GM19043 (cell line): ENCODE data around the gene IFNK.

Source experiments
- ATAC-seq: cut with Tn5 transposase; IDR thresholded peaks from one replicate; pipeline ENCODE4 v1.9.1; 2021; ENCODE audit warnings: low read depth; ENCODE audit not compliant: unreplicated experiment

Gene IFNK

DNA sequence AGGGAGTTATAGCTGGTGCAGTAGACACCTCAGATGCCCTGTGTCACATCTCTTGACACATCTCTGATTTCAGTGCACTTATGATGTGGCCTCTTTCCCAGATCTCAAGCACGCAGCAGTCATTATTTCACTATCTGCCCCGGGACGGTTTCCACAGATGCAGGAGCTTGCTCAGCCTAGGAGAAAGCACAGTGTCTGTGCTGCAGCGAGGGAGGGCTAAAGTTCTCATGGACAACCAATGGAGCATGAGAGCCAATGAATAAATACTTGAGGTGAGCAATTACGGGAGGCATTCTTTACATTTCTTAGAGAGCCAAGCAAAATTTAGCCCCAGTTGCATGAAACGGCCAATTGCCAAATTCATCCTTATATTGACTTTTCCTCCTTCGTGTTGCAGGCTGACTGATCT is 12.9 kb downstream of the IFNK start:
- ATAC-seq = no peak

DNA sequence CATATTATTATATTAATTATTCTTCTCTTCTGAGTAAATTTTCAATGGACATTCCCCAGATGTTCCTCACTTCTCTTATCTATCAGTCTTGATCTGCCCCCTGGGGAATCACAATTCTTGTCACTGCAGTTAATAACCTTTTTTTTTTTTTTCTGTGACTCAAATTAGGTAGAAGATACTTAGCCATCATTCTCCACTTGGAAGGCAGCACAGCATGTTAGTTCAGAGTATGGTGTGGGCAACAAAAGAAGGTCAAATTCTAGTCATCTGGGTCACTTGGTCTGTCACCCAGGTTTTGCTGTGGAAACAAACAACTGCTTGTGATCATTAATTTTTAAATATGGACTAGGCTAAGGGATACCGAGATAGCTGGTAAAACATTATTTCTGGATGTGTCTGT is 13.7 kb downstream of the IFNK start:
- ATAC-seq = no peak

DNA sequence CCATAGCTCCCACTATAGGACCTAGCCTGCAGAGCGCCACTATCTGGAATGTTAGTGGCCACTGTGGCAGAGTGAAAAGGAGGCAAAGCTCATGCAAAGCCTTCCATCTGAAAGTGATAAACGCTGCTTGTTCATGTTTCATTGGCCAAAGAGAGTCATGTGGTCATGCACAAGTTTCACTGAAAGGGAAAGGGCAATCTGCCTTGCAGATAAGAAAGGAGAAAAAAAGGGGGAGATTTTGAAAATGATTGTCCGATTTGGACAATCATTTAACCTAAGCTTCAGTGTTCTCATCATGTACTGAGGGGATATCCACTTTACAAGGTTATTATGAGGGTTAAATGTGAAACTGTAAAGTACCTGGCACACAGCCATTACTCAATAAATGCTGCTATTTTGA is 14.6 kb downstream of the IFNK start:
- ATAC-seq = no peak

DNA sequence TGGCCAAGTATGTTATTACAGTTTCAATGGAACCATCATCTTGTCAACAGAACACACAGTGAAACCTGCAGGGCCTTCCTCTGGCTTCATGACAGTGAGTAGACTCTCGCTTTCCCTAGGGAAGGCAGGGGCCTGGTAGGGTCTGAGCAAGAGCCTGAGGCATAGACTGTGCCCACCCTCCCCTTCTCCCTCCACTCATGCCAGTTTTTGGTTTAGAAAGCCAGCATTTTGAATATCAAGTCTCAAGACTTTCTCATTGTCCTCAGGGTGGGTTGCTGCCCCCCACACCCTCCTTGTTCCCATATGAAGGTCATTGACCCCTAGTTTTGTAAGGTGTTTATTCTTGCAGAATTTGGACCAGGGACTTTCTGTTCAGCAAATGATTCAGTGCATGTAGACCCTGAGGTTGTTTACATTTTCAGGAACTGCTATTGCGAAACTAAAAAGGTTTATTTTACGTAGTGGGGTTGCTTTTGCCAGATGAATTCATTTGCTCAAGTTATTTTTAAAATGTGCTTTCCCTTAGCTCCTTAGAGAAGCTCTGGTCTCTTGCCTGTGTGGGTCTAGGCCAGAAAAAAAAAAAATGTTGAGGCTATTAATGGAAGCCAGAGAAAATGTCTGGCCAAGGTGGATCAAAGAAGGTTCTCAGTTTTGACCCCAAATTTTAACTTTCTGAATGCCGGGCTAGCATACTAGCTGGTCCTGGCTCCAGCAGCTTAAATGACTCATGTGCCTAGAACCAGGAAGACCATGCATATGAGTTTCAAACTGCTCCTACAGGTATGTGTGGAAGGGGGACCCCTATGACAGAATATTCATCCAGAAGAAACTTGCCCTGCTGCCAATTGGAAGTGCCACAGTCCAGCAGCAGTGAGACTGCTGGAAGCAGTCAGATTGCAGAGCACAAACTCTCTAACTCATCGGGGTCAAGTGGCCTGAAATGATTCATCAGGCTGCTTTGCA is 15.7 kb downstream of the IFNK start:
- no peak for ATAC-seq

DNA sequence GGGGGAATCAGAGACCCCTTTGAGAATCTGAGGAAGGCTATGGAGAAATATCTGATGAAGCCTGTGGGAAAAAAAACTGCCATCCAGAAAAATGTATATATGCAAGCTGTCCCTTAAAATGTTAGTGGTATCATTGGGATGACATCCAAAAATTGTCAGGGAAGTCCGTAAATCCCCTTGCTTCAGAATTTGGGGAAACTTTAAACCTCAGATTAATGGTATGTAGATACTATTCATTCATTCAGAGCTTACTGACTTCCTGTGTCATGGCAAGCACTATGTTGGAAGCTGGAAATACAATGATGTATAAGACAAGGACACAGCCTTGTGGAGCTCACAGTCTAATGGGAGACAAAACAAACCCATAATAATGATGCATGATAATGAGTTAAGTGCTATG is 16.4 kb downstream of the IFNK start:
- no peak for ATAC-seq

DNA sequence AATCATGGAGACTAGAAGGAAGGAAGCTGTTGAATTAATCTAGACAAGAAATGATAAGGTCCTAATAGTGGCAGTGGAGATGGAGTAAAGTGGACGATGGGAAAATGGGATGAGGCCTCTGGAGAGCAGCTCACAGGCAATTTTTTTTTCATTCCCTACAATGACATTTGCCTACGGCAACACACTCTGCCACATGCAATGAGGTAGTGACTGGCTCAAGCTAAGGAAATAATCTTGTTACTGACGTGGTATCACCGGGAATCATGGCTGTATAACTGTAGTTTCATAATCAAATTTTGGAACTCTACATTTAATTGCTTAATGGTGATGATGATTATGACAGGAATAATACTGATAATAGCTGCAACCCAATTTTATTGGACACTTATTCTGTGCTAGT is 17.6 kb downstream of the IFNK start:
- ATAC-seq = no peak

DNA sequence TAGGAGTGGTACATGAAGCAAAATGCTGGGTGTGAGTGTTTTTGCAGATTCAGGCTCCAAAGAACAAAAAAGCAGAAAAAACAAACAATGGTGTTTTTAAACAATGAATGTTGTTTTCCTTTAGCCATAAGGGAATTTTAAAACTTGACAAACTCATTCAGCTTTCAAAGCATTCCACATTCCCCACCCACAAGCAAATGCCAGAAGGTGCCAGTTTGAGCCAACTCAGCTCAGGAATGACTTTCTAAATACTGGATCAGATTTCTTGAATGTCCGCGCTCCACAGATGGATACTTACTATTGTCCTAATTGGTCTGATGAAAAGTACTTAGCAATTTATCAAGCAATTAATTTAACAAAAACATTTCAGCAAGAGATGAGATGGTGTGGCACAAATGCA is 18.4 kb downstream of the IFNK start:
- no peak for ATAC-seq

DNA sequence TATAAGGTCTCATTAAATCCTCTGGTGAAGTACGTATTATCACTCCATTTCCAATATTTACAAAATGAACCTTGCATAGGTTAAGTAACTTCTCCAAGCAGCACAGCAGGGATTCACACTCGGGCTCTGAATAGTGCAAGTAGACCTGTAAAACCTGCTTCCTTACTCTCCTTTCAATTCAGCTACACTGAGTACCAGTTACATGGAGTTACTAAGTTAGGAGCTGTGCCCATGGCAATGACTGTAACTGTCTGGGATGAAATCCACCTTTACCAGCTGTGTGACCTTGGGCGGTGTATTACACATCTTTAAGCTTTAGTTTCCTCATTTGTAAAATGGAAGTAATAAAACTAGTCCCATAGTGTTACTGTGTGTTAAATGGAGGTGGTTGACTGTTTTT is 21.4 kb downstream of the IFNK start:
- no peak for ATAC-seq

DNA sequence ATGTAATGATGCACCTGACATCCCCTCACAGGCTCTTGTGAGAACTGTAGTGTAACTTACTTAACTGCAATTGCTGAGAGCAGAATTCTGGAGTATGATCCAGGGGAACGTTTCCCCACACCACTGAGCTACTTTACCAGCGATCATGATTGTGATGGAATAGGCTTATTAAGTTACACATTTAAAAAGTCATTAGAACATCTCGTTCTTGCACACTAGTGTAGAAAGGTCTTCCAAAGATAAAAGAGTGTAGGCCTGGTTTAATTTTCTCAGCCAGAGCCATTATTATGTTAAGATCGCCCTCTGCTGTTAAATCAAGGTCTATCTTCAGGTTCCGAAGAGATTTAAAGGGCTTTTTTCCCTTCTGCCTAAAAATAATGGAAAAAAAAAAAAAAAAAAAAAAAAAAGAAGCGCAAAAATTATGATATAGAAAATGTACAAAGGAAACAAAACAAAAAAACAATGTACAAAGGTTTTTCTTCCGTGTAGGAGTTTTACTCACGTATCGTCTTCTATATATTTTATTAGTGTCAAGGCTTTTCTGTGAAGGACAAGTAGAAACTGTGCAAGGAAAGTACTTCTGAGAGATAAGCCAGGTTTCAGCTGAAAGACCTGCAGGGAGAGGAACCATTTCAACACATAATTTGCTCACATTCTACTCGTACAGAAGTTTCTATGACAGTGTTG is 24.1 kb downstream of the IFNK start:
- ATAC-seq = no peak

DNA sequence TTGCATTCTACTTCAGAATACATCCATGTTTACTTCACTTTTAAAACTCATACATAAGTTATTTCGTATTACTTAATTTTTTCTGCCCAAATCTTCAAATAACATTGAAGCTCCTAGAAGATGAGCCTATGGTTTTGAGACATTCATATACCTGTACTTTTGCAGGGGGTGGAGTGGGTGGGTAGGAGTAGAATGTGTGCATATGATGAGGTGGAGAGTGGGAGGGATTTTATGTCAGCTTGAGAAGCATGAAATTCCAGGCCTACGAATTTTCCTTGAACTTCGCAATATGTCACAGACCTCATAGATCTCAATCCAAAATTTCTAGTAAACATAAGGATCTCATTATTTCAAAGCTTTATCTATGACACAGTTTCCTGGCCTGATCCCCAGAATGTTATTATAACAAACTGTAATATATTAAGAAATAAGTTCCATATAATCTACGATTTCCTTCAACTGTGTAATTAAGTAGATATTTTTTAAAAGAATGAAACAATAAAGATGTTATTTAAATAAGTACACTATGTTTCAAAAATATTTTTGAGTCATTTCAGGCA is 25.2 kb downstream of the IFNK start:
- ATAC-seq = no peak

DNA sequence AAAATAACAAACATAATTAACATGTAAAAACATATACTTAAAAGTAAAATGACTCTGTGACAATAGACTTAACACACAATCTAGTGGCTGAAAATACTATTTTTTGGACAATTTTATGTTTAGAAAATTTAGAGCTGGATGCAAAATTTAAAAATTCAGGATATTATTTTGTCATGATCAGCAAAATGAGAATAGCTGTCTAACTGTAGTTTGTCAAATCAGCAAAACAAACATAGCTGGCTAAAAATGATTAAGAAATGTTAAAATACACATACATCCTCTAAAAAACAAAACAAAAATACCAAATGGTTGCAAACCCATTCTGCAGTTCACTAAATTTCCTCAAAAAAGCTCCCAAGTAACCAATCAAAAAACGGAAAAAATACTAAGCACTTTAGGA is 30.6 kb downstream of the IFNK start:
- no peak for ATAC-seq

DNA sequence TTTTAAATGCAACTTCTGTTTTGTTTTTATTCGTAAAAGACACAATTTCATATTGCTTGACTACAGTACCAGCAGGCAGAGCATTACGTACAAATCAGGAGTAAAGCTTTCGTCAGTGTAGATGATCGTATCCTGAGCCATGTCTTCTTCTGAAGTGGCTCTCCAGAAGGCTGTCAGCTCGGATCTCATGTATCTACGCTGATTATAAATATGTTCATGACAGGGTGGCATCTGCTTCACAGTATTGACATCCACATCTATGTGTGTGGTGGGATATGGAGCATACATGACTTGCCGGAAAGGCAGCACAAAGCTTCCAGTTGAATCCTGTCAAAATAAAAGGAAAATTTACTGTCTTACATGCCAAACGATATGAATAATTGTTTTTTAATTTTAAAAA is 32.4 kb downstream of the IFNK start:
- no peak for ATAC-seq

DNA sequence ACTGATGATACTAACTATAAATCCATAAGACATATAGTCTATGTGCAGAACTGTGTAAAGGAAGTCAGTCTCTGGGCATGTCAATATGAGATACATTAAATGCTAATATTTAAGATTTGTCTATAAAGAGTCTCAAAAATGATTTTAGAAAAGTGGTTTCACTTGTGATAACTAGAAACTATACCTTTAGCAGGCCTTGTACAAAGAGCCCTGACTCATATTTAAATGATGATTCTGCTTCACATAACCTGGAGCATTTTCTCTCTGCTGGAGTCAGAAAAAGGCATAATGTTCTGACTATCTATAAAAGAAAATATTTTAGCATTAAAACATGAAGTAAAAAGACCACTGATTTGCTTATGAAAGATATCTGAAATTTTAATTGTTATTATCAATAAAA is 34.2 kb downstream of the IFNK start:
- no peak for ATAC-seq

DNA sequence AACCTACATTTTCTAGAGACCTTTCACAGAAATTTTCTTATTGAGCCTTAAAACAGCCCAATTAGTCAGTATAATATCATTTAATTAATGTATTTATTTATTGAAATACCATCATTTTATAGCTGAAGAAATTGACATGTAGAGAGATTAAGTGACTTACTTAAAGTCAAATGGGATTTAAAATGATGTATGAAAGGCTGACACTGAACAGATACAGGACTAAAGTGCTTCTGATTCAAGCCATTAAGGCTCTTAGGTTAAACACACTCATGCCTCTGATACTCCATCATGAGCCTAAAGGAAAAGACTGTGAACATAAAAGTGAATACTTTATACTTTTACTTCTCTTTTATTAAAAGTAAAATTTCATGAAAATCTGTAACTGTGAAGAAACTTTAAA is 36.4 kb downstream of the IFNK start:
- ATAC-seq = no peak

DNA sequence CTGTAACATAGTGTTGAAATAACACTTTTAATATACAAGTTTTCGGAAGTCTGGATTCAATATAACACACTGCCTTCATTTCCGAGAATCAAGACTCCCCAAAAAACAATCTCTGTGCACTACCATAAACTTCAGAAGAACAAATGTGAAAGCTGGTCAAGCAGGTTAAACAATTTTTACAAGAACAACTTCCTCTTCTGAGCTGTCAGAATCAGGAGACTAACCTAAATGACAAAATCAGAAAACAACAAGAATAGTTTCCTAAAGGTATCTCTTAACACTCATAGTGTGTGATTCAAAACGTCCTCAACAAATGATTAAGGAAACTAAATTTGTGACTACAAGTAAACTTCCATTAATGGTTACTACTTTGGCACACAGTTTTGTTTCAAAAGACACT is 37.6 kb downstream of the IFNK start:
- ATAC-seq = no peak

DNA sequence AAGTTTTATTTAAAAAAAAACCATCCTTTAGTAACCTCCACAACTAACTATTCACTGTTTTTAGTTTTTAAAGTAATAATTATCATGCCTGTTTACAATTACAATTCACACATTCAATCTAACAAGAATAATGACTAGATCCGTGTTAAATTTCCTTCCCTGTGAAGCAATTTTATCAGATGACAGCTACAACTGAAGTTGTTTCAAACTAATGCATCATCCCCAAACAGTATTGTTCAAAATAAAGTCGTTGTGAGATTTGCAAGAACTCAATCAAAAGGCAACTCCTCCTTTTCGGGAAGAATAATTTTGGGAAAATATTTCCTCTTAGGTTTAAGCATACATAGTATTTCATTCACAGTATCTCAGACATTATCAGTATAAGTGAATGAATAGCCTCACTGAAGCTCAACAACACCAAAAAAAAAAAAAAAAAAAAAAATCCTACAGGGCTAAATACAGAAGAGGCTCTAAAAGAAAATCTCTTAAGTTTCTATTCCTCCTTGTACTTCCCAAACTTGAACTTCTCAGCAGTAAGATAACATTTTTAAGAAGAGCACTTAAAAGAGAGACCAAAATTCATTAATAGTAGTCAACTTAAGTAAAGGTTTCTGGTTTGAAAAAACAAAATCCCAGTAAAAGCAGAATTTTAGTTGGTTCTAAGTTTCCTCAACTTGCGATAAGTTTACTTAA is 39.8 kb downstream of the IFNK start:
- ATAC-seq = no peak

DNA sequence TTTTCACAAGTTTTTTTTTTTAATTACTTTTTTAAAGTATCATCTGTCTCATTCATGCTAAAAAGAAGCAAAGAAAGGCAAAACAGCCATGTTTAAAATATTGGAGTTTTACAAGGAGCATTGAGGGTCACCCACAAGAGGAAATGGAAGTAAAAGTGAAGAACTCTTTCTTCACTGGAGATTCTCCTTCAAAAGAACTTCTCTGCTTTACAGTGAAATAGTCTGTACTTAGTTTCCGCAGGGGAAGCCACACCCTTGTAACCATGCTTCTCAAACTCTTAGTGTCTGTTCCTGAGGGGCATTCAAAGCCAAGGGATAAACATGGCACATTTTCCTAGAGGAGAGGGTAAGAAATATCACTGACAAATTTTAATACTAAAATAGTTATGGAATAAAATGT is 40.6 kb downstream of the IFNK start:
- ATAC-seq = no peak

DNA sequence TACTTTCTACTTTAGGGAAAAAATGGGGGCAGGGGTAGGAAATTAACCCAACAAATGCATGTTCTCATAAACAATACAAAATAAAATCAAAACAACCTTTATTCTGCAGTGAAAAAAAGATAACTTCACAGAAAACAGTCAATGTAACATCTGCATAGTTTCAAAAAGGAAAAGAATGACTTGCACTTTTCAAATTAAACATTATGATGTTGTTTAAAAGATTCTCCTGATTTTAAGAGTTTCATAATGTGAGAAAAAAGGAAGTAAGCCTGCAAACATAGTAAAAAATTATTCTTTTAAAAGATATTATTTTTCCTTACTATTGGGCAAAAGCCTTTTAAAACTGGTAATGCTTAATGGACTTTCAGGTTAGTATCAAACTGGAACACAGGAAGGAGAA is 41.6 kb downstream of the IFNK start:
- ATAC-seq = no peak

DNA sequence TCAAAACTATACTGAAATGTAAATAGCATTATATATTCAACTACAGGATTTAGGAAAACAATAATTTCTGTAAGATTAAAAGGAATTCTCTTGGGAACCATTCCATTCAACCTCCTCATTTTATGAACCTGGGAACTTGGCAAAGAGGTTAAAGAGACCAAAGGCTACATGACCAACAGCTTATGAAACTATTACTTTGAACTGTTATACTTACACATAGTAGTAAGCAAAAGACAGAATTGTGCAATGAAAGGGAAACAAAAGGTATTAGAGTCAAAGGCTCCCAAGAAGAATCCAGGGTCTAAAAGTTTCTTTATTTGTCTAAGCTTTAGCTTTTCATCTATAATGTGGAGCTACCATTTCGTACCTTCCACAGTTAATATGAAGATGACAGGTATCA is 42.0 kb downstream of the IFNK start:
- ATAC-seq = no peak

DNA sequence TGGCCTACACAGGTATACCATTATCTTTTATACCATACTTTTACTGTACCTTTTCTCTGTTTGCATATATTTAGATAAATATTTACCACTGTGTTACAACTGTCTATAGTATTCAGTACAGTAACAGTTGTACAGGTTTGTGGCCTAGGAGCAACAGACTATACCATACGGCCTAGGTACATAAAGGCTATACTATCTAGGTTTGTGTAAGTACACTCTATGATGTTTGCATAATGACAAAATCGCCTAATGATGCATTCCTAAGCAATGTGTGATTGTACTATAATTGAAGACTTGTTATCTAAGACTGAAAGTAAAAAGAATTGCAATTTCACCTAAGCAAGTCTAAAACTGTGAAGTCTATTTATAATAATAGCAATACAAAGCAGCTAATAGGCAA is 45.3 kb downstream of the IFNK start:
- no peak for ATAC-seq

DNA sequence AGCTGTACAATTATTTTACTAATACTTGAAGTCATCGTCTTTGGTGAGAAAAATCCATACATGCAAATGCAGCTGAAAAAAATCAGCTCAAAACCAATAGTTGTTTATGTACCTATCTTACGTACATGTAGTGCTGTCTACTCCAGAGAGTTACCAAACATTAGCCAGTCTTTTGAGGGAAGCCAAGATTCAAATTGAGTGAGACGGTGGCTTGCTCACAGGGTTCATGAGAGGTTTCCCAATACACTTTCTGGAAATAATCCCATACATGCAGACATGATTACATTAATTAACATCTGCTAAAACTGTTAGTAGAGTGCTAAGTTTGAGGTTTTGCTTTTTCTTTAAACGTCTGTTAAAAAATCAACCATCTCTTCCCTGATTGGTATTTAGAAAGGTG is 46.9 kb downstream of the IFNK start:
- ATAC-seq = no peak
